ENCODE measurements around the gene FAM177A1. TPM values are rescaled to one million over a fixed set of nuclear protein-coding genes. Genes with fewer than 3 reads are reported as not detected.
"Not testable (repeated sequence)": the region's sequence is repeated elsewhere in the genome, so short reads cannot be mapped to it uniquely, and the experiment has no call there.

Gene FAM177A1
- total and polyA plus RNA-seq, 8 donors, result 44.2 to 141 (median 50.0) TPM

- H3K27ac ChIP-seq, result no peak overlapping the region
- DNase-seq (no peak), ATAC-seq (no peak)
- intact Hi-C loops (cut with DNase I), result no loop called here
- H3K4me1 ChIP-seq, result no peaks in the 10 kb centered on the region
- H3K36me3 ChIP-seq, result peaks cover 0 to 100% of the 10 kb centered on the region in 2 donors
- H3K9me3 ChIP-seq, result no peaks in the 10 kb centered on the region
- H3K27me3 ChIP-seq, result no peaks in the 10 kb centered on the region
- no peak overlapping the region for H3K4me3 ChIP-seq
- TF ChIP-seq, protein P1, sequence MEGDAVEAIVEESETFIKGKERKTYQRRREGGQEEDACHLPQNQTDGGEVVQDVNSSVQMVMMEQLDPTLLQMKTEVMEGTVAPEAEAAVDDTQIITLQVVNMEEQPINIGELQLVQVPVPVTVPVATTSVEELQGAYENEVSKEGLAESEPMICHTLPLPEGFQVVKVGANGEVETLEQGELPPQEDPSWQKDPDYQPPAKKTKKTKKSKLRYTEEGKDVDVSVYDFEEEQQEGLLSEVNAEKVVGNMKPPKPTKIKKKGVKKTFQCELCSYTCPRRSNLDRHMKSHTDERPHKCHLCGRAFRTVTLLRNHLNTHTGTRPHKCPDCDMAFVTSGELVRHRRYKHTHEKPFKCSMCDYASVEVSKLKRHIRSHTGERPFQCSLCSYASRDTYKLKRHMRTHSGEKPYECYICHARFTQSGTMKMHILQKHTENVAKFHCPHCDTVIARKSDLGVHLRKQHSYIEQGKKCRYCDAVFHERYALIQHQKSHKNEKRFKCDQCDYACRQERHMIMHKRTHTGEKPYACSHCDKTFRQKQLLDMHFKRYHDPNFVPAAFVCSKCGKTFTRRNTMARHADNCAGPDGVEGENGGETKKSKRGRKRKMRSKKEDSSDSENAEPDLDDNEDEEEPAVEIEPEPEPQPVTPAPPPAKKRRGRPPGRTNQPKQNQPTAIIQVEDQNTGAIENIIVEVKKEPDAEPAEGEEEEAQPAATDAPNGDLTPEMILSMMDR (IDR thresholded peaks at IDR 0.05), result no peak
These were observed 42.4 kb downstream of the FAM177A1 start for GRCh38 chr14:35088514-35088913.

DNA sequence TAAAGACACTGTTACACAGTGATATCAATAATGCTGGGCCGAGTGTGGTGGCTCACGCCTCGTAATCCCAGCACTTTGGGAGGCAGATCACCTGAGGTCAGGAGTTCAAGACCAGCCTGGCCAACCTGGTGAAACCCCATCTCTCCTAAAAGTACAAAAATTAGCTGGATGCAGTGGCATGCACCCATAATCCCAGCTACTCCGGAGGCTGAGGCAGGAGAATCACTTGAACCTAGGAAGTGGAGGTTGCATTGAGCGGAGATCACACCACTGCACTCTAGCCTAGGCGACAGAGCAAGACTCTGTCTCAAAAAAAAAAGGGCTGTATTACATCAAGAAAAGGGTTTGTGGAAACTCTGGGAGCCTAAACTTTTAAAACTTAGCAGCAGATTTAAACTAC lies 48.6 kb downstream of the FAM177A1 start:
- peaks cover 0 to 100% of the 10 kb centered on the region in 2 donors for H3K36me3 ChIP-seq
- H3K27me3 ChIP-seq; ATAC-seq; intact Hi-C loops (cut with DNase I); H3K4me3 ChIP-seq; DNase-seq; H3K27ac ChIP-seq; H3K9me3 ChIP-seq; H3K4me1 ChIP-seq: not testable (repeated sequence)

- Histone ChIP-seq H3K4me3 (no peak overlapping the region), H3K36me3 (peaks cover 0 to 100% of the 10 kb centered on the region in 2 donors), H3K4me1 (no peaks in the 10 kb centered on the region), H3K9me3 (no peaks in the 10 kb centered on the region), H3K27ac (no peak overlapping the region), H3K27me3 (no peaks in the 10 kb centered on the region)
- intact Hi-C loops (cut with DNase I), result no loop called here
- ATAC-seq (no peak), DNase-seq (no peak)
- TF ChIP-seq, protein P1 (IDR thresholded peaks at IDR 0.05), result no peak
These were observed 61.8 kb downstream of the FAM177A1 start for GRCh38 chr14:35107866-35108265.

- no peak for ATAC-seq
- peaks cover 3 to 5% of the 10 kb centered on the region in 2 donors for H3K4me1 ChIP-seq
- H3K27ac ChIP-seq, result no peak overlapping the region
- no peak overlapping the region for H3K4me3 ChIP-seq
- TF ChIP-seq, protein P1 (IDR thresholded peaks at IDR 0.05), result no peak
- H3K9me3 ChIP-seq, result no peaks in the 10 kb centered on the region
- no peaks in the 10 kb centered on the region for H3K27me3 ChIP-seq
- intact Hi-C loops (cut with DNase I), result no loop called here
- H3K36me3 ChIP-seq, result peaks cover 0 to 88% of the 10 kb centered on the region in 2 donors
- DNase-seq, result no peak
These were observed 66.6 kb downstream of the FAM177A1 start for GRCh38 chr14:35112641-35113040.

DNA sequence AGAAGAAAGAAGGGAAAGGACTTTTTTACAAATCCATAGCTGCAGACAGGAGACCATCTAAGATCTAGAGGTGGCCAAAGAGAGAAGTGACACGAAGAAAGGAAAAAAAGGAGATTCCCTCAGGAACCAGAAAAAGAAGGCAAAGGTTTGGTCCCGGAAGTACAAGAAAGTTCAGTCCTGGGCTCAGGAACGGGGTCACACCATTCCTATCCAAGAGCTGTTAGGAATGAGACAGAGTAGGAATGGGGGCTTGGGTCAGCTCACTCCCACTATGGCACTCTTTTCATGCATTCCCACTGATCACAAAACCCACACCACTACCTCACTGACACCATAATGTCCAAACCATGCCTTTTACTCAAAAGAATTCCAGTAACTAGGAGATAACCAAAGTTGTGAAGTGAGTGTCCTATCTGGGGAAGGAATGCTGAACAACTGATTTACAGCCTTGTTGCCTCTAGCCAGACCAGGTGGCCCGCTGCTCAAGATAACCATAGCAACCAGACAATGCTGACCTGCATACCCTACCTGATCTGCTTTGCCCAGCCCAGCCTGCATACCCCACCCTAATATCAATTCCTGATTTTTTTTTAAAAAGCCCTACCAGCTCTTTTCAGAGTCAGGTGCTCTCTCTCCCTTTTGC lies 67.4 kb downstream of the FAM177A1 start:
- Histone ChIP-seq H3K4me1 (peaks cover 3 to 12% of the 10 kb centered on the region in 2 donors), H3K27ac (no peak overlapping the region), H3K4me3 (no peak overlapping the region), H3K36me3 (peaks cover 0 to 84% of the 10 kb centered on the region in 2 donors), H3K9me3 (no peaks in the 10 kb centered on the region), H3K27me3 (no peaks in the 10 kb centered on the region)
- intact Hi-C loops (cut with DNase I), result no loop called here
- ATAC-seq (no peak), DNase-seq (no peak)
- TF ChIP-seq, protein P1 (IDR thresholded peaks at IDR 0.05), result no peak

- Histone ChIP-seq H3K9me3 (no peaks in the 10 kb centered on the region), H3K36me3 (peaks cover 0 to 84% of the 10 kb centered on the region in 2 donors), H3K27me3 (no peaks in the 10 kb centered on the region), H3K4me3 (no peak overlapping the region), H3K4me1 (peaks cover 3 to 18% of the 10 kb centered on the region in 2 donors), H3K27ac (no peak overlapping the region)
- TF ChIP-seq, protein P1 (IDR thresholded peaks at IDR 0.05), result no peak
- intact Hi-C loops (cut with DNase I), result no loop called here
- ATAC-seq, result no peak
- DNase-seq, result no peak
These were observed 68.0 kb downstream of the FAM177A1 start for GRCh38 chr14:35114036-35114435.

Measured in left lung (tissue), 10 donors.